Hindlimb muscle (tissue), 1 donor: ENCODE measurements around the gene HAPLN3. TPM values are rescaled to one million over a fixed set of nuclear protein-coding genes. Genes with fewer than 3 reads are reported as not detected.
A peak's percentile ranks its signal among the peaks of the same experiment; 100 is the strongest.
"Not testable (repeated sequence)": the region's sequence is repeated elsewhere in the genome, so short reads cannot be mapped to it uniquely, and the experiment has no call there.

Experiments
- DNase-seq: peaks from one replicate; pipeline ENCODE4 v3.0.0-alpha.2; 2013
- polyA plus RNA-seq: library from polyadenylated mRNA; unstranded; fragments of 120-200 nt; gene quantifications from one replicate; pipeline ENCODE4 v1.2.1, GENCODE V29; 2013; ENCODE audit not compliant: insufficient read length

The HAPLN3 gene, protein sequence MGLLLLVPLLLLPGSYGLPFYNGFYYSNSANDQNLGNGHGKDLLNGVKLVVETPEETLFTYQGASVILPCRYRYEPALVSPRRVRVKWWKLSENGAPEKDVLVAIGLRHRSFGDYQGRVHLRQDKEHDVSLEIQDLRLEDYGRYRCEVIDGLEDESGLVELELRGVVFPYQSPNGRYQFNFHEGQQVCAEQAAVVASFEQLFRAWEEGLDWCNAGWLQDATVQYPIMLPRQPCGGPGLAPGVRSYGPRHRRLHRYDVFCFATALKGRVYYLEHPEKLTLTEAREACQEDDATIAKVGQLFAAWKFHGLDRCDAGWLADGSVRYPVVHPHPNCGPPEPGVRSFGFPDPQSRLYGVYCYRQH
- polyA plus RNA-seq = 6.1 TPM

DNA sequence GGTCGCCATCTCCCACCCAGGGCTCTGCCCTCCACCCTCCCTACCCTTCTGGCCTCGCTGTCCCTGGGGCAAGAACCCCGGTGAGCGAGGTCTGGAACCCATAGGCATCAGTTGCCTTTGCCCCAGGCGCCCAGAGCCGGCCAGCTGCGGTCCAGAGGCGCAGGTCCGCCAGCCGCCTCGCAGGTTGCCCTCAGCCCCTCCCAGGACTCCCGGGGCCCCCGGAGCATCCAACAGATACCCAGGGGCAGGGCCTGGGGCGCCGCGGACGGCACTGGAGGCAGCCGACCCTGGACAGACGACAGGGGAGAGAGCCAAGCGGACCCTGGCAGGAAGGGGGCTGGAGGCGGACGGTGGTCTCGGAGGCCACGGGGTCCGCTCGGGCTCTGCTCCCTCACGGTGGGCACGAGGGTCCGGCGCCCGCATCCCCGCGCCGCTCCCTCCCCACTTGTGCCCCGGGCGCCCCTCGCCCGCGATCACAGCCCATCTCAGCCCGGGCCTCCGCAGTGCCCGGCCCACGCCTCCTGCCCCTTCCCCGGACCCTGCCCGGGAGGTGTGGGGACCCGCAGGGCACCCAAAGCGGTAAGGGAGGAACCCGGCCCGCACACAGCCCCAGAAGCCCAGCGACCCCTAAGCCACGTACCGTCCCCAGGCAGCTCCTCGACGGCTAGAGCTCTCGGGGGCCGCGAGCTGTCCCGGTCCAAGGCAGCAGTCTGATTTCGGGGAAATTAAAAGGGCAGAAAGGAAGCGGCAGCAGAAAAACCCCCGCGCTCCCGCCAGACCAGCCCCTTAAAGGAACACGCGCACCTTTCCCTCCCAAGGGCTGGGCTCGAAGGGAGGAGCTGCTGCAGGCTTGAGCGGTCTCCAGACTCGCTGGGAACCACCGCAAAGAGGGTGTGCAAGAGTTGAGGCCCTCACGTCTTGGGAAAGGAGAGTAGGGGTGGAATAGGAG is at the start of gene HAPLN3:
HAPLN3 (minus strand) TSS at position 726 of the 949 bp plus-strand sequence. CDS start 8,246 bp downstream, outside the sequence.
- no peak for DNase-seq

GRCh38 chr15:88940110-88940675 is 44.8 kb upstream of the HAPLN3 start:
- DNase-seq = no peak

DNA sequence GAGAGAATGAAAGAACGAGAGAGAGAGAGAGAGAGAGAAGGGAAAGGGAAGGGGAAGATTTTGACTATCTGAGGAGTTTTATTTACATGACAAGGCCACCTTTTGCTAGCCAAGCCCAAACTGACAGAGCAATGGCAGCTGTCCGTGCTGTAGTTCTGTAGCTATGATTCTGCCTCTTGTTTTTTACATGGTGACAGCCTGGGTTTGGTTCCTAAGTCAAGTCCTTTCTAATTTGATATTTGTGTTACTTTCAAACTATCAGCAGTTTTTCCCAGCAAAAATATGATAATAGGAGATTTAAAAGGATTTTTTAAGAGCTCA is 44.1 kb upstream of the HAPLN3 start:
- DNase-seq = no peak

DNA sequence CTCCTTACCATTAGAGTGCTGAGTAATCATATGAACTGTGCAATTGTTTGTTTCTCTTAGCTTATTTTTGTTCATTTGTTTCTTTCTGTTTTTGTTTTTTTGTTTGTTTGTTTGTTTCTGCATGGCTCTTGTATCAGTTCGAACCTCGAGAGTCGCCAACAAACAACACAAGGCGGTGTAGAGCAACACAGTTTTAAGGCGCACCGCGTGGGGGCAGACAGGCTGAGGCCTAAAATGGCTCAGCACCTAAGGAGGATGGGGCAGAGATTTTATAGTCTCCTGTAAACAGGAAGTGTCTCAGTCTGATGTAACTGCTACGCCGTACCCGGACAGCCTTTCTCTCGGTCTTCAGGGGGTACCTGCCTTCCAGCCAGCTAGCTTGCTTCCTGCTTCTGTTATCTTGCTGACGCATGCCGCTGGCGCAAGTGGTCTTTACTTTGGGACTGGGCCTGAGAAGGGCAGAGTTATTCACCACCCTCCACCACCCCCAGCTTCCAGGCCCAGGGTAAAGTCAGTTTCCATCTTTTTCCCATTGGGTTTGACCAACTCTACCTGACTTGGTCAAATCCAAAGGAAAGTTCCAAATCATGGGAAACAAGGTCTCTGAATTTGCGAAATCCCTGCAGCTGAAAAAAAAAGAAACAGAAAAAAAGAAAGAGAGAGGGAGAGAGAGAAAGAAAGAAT is 43.6 kb upstream of the HAPLN3 start:
- no peak for DNase-seq

DNA sequence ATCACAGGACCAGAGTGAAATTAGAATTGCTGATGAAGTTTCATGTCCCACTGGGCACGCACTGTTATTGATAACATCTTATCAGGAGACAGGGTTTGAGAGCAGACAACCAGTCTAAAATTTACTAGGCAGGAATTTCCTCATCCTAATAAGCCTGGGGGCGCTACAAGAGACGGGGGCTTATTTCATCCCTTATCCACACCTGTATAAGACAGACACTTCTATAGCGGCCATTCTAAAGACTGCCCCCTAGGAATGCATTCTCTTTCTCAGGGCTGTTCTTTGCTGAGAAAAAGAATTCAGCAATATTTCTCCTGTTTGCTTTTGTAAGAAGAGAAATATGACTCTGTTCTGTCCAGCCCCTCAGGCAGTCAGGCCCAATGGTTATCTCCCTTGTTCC is 39.1 kb upstream of the HAPLN3 start:
- not testable (repeated sequence) for DNase-seq

DNA sequence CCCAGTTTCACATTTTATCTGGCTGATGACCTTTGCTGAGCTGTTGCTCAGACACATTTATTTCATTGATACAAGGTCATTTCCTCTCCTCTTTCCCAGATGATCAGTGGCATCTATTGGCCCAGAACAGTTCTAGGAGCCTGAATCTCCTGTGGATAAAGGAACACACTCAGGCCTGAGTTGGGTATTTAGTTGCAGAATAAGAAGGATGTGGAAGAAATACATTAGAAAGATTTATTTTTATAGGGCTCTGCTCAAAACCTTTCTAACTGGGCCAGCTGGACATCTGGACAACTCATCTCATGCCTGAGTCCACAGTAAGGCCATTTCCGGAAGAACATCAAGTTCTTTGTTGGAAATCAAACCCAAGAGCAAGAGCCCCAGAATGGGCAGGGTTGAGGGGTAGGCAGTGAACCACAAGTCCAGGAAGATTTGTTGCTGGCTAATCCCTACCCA is 37.6 kb upstream of the HAPLN3 start:
- no peak for DNase-seq

DNA sequence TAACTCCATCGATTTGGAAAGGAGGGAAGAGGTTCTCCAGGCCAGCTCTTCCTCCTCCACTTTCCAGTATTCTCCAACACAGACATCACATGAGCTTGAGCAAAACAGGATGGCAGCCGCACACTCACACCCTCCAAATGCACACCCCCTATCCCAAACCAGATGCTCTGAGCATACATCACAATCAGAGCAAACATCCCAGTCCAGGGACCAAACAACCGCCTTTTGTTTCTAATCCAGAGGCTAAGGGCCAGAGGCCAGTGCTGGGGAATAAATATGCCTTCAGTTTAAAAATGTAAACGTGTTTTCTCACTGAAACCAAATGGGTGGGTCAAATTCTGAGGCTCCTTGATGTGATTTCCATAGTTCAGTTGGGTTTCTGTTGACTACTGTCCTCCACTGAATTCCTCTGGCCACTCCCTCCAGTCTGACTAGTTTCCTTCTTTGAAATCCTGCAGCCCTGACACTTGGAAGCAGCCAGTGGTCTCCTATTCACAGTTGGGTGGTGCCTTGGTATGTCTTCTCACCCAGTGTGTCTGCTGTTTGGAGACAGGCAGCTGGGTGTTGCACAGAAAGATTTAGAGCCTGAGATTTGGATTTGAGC is 37.0 kb upstream of the HAPLN3 start:
- DNase-seq = no peak

DNA sequence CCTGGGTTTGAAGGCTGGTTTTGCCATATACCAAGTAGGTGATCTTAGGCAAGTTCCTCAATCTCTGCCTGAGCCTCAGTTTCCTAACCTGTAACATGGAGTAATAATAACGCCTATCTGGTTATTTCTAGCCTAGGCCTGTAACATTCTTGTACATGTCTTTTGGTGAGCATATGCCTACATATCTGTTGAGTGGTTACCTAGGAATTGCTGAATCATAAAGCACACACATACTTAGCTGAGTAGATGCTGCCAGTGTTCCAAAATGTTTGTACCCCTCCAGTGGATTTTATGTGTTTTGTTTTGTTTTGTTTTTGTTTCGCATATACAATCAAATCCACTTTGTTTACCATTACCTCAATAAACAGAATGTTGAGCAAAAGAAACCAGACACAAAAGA is 35.2 kb upstream of the HAPLN3 start:
- DNase-seq = no peak

GRCh38 chr15:88929358-88930098 is 34.2 kb upstream of the HAPLN3 start:
- DNase-seq = not testable (repeated sequence)

DNA sequence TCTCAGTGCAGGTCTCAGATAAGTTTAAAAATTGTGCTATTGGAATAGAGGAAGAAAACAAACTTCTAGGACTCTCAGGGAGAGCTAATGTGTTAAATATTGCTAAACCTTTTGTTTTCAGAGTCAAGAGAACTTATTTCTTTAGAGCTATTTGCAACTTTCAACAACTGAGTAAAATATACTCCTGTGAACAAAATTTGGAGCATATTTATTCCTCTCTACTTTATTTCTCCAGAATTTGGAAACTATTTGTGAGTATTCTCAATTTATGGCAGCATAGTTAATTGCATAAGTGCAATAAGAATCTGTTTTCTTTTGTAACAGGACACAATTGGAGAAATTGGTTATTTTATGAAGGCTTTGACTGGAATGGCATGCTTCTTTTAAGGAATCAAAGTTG is 32.8 kb upstream of the HAPLN3 start:
- DNase-seq = not testable (repeated sequence)

- DNase-seq = not testable (repeated sequence)
Observed at GRCh38 chr15:88925648-88926047, 30.3 kb upstream of the HAPLN3 start.

DNA sequence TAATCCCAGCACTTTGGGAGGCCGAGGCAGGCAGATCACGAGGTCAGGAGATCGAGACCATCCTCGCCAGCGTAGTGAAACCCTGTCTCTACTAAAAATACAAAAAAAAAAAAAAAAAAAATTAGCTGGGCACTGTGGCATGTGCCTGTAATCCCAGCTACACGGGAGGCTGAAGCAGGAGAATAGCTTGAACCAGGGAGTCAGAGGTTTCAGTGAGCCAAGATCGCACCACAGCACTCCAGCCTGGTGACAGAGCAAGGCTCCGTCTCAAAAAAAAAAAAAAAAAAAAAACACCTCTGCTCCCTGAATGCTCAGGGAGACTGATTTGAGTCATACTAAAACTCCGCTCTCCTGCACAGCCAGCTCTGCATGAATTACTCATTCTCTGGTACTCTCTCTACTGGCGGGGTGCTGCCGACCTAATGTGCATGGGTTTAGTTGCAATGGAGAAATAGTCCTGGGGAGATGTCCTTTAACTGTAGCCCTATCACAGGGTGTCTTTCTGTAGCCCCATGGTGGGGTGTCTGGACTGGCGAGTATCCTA is 25.6 kb upstream of the HAPLN3 start:
- DNase-seq = not testable (repeated sequence)

DNA sequence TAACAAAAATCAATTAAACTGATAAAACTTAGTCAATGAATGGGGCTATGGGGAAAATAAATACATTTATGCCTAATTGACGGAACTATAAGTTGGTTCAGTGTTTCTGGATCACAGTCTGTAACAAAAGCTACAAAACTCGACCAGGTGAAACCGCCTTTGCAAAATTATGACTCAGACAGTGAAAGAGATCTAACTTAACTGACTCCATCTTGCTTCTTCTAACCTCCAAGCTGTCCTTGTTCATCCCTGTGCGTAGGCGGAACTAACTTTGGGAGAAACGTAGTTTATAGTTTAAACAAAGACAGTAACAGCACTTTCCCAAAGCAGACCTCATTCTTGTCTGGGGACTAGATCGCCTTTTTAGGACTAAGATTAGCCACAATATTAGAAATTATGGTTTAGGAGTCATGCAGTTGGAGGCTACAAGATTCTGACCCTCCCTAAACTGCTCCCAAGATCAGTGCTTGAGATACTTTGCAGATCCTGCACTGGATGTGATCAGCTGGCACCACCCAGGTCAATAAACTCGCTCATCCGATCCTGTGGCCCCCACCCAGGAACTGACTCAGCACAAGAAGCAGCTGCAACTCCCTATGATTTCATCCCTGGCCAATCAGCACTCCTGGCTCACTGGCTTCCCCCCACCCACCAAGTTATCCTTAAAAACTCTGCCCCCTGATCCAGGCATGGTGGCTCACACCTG is 25.0 kb upstream of the HAPLN3 start:
- no peak for DNase-seq

- DNase-seq = no peak
Observed at GRCh38 chr15:88918738-88919137, 23.4 kb upstream of the HAPLN3 start.

DNA sequence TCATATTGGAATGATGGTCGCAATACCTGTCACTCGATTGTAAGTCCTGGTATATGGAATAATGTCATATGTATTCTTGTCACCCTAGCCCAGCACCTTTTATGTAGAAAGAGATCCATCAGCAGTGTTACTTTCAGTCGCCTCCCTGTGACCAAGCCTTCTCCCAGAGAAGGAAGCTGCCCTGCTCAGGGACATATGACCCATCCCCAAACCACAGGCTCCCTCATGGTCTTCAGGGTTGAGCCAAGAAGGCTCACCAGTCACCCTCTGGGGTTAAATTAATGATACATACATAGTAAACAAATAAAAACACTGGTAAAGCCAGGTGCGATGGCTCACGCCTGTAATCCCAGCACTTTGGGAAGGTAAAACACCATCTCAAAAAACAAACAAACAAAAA is 22.4 kb upstream of the HAPLN3 start:
- no peak for DNase-seq

DNA sequence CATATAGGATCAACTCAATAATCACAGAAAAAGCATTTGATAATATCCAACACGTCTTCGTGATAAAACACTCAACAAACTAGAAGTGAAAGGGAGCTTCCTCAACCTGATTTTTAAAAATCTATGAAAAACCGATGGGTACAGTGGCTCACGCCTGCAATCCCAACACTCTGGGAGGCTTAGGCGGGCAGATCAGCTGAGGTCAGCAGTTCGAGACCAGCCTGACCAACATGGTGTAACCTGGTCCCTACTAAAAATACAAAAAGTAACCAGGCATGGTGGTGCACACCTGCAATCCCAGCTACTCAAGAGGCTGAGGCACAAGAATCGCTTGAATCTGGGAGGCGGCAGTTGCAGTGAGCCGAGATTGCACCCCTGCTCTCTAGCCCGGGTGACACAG is 20.0 kb upstream of the HAPLN3 start:
- DNase-seq = no peak

DNA sequence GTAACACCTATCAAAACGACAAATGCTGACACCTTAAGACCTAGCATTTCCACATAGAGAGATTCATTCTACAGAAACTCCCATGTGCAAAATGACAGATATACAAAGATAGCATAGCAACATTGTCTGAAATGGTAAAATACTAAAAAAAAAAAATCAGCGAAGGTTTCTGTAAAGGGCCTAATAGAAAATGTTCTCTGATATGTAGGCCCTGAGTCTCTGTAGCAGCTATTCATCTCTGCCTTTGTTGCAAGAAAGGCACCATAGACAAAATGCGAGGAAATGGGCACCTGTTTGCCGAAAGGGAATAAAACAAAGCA is 18.5 kb upstream of the HAPLN3 start:
- DNase-seq = no peak

GRCh38 chr15:88913017-88913849 is 17.9 kb upstream of the HAPLN3 start, which contains the start of gene MFGE8:
Gene MFGE8, minus strand, starts transcription at chr15:88913379. Its CDS starts 60 bp downstream, at chr15:88913319.
- DNase-seq = peak; percentile 76

- no peak for DNase-seq
Observed at GRCh38 chr15:88912500-88912921, 17.2 kb upstream of the HAPLN3 start.

DNA sequence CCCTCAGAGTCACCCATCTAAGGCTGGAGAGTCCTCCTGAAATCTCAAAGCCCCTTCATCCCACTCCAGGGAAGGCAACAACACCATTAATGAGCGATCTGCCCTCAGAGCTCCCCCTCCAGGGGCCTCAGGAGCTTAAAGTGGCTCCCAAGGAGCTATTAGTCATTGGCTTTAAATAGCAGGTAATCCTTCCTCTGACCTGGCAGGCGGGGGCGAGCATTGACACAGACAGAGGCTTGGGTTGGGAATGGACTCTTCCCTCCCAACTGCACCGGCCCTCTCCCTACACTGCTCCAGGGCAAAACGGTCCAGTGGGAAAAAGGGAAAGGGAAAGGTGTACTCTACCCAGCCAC is 16.4 kb upstream of the HAPLN3 start:
- DNase-seq = no peak
